SK-N-MC (cell line): ENCODE results near the gene GPR150.
"Not testable (repeated sequence)": the region's sequence is repeated elsewhere in the genome, so short reads cannot be mapped to it uniquely, and the experiment has no call there.

Experiments
- DNase-seq: peaks from one replicate; pipeline ENCODE4 v3.0.0-alpha.2; 2011; ENCODE audit warnings: low read depth, low spot score
- H3K27ac ChIP-seq: fragments of 200-600 bp; sonication (generic); 2 replicates; pipeline ENCODE4 v1.5.1; 2016; ENCODE audit warnings: mixed run types
- H3K36me3 ChIP-seq: fragments of 200-600 bp; sonication (generic); 2 replicates; pipeline ENCODE4 v1.6.1; 2017; ENCODE audit warnings: antibody characterized with exemption, low read length, mixed read lengths; ENCODE audit not compliant: insufficient read depth
- H3K4me3 ChIP-seq: fragments of 200-600 bp; sonication (generic); 2 replicates; pipeline ENCODE4 v1.5.1; 2016
- H3K9ac ChIP-seq: fragments of 200-600 bp; sonication (generic); 2 replicates; pipeline ENCODE4 v1.8.0; 2017; ENCODE audit warnings: mixed run types, mixed read lengths; ENCODE audit not compliant: insufficient read length
- H3K9me3 ChIP-seq: fragments of 200-600 bp; sonication (generic); 2 replicates; pipeline ENCODE4 v1.6.1; 2017; ENCODE audit warnings: low read depth, mild to moderate bottlenecking, antibody characterized with exemption, low read length, moderate library complexity, mixed read lengths
- EZH2 ChIP-seq: fragments of 200-600 bp; sonication (generic); IDR thresholded peaks from one replicate; pipeline ENCODE4 v1.6.1; 2017; ENCODE audit warnings: antibody characterized with exemption
- FOXP2 ChIP-seq: optimal IDR thresholded peaks from 2 replicates; pipeline ENCODE3; 2011; ENCODE audit warnings: mild to moderate bottlenecking, moderate library complexity; ENCODE audit not compliant: insufficient read depth; ENCODE audit errors: extremely low read length, control extremely low read depth
- POLR2AphosphoS5 ChIP-seq: IDR thresholded peaks from 2 replicates; pipeline ENCODE4 v1.6.1; 2012; ENCODE audit warnings: mild to moderate bottlenecking, low read depth, low read length, borderline replicate concordance

The GPR150 gene

GRCh38 chr5:95627971-95628810 is 8.3 kb downstream of the GPR150 start:
- Histone ChIP-seq H3K9me3 (no peaks in the 10 kb centered on the region), H3K36me3 (no peaks in the 10 kb centered on the region), H3K27ac (no peak overlapping the region), H3K9ac (no peak overlapping the region), H3K4me3 (no peak overlapping the region)
- TF ChIP-seq FOXP2 = no peak
- TF ChIP-seq EZH2 = no peak
- no peak for TF ChIP-seq POLR2AphosphoS5
- no peak for DNase-seq

DNA sequence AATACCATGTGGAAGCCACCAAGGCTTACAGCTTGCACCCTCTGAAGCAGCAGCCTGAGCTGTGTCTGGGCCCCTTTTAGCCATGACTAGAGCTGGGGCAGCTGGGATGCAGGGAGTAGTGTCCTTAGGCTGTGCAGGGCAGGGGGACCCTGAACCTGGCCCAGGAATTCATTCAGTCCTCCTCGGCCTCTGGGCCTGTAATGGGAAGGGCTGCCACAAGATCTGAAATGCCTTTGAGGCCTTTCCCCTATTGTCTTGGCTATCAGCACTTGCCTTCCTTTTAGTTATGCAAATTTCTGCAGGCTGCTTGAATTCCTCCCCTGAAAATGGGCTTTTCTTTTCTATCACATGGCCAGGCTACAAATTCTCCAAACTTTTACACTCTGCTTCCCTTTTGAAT is 9.0 kb downstream of the GPR150 start:
- no peaks in the 10 kb centered on the region for H3K36me3 ChIP-seq
- TF ChIP-seq FOXP2 = no peak
- no peak for TF ChIP-seq EZH2
- no peak for TF ChIP-seq POLR2AphosphoS5
- H3K27ac ChIP-seq = no peak overlapping the region
- DNase-seq = no peak
- H3K9ac ChIP-seq = no peak overlapping the region
- H3K9me3 ChIP-seq = no peaks in the 10 kb centered on the region
- H3K4me3 ChIP-seq = no peak overlapping the region

- Histone ChIP-seq H3K36me3 (no peaks in the 10 kb centered on the region), H3K9me3 (no peaks in the 10 kb centered on the region), H3K4me3 (no peak overlapping the region), H3K9ac (no peak overlapping the region), H3K27ac (no peak overlapping the region)
- DNase-seq = no peak
- TF ChIP-seq POLR2AphosphoS5 (no peak), FOXP2 (no peak), EZH2 (no peak)
These were observed 10.6 kb downstream of the GPR150 start for GRCh38 chr5:95630394-95630917.

DNA sequence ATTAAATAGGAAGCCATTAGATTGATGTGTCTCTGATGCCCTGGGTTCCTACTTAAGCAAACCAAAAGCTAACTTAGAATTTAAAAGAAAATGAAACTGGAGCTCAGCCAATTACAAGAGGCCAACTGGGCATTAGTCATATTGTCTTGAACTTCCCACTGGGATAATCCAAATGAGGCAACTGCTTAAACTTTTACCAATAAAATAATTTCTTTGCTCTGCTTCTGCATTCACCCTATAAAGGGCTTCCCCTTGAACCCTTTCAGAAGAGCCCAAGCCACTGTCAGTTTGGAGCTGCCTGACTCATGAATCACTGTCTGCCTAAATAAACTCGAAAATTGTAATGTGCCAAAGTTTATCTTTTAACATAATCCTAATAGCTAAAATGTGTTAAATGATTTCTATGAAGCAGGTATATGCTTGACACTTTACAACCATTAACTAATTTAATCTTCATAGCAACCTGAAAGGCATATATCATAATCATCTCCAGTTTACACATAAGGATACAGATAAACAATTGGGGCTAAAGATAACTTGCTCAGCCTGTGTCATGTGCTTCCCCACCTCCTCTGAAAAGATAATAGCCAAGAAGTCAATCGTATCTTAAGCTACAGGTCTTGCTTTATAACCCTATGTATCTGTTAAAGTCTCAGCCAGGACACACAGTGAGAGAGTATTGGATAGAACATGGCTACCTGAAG is 11.5 kb downstream of the GPR150 start:
- no peak overlapping the region for H3K9ac ChIP-seq
- no peaks in the 10 kb centered on the region for H3K36me3 ChIP-seq
- H3K9me3 ChIP-seq = no peaks in the 10 kb centered on the region
- no peak overlapping the region for H3K27ac ChIP-seq
- TF ChIP-seq EZH2 (no peak), POLR2AphosphoS5 (no peak), FOXP2 (no peak)
- H3K4me3 ChIP-seq = no peak overlapping the region
- DNase-seq = no peak

DNA sequence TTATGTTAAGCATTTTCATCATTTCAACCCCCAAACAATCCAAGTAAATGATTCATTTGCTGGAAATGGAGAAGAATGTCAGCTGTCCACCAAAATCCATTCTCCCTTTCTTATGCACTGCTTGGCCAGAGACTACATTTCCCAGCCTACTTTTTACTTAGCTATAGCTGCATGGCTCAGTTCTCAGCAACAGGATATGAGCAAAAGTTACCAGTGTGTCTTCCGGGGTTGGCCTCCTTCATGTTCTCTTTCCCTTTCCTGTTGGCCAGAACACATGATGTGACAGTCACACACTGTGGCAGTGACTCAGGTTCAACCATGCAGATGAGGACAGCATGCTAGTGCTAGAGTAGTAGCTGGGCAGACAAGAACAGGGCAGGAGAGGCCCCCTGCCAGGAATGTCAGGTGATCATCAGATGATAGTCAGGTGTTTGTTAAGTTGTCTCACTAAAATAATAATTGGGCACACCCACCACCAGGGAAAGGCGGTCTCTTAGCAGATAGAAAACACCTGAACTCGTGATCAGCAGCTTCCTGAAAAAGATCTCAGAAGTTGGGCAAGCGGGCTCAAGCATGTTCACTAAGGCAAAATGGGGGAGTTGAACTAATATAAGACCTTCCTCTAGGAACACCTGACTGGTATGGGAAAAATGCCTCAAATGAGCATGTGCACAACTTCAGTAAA is 12.2 kb downstream of the GPR150 start:
- no peaks in the 10 kb centered on the region for H3K9me3 ChIP-seq
- TF ChIP-seq POLR2AphosphoS5 = no peak
- no peak for DNase-seq
- no peak overlapping the region for H3K27ac ChIP-seq
- H3K9ac ChIP-seq = no peak overlapping the region
- no peaks in the 10 kb centered on the region for H3K36me3 ChIP-seq
- H3K4me3 ChIP-seq = no peak overlapping the region

DNA sequence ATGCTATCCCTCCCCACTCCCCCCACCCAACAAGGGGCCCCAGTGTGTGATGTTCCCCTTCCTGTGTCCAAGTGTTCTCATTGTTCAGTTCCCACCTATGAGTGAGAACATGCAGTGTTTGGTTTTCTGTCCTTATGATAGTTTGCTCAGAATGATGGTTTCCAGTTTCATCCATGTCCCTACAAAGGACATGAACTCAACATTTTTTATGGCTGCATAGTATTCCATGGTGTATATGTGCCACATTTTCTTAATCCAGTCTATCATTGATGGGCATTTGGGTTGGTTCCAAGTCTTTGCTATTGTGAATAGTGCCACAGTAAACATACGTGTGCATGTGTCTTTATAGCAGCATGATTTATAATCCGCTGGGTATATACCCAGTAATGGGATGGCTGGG is 13.1 kb downstream of the GPR150 start:
- H3K9me3 ChIP-seq, H3K36me3 ChIP-seq, H3K4me3 ChIP-seq, H3K9ac ChIP-seq, H3K27ac ChIP-seq, DNase-seq: not testable (repeated sequence)

- Histone ChIP-seq H3K9ac (no peak overlapping the region), H3K36me3 (no peaks in the 10 kb centered on the region), H3K27ac (no peak overlapping the region), H3K9me3 (no peaks in the 10 kb centered on the region), H3K4me3 (no peak overlapping the region)
- no peak for TF ChIP-seq EZH2
- TF ChIP-seq FOXP2 = no peak
- no peak for TF ChIP-seq POLR2AphosphoS5
- DNase-seq = no peak
These were observed 13.8 kb downstream of the GPR150 start for GRCh38 chr5:95633671-95634070.

DNA sequence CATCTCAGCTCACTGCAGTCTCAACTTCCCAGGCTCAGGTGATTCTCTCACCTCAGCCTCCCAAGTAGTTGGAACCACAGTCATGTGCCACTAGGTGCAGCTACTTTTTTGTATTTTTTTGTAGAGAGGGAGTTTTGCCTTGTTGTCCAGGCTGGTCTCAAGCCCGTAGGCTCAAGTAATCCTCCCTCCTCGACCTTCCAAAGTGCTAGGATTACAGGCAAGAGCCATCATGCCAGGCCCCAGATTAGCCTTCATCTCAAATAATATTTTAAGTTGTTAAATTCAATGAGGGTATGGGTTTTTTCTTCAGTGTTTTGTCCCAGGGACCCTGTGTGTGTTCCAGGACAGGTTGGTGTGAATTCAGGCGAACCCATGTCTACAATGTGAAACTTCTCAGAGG is 14.2 kb downstream of the GPR150 start:
- Histone ChIP-seq H3K36me3 (no peaks in the 10 kb centered on the region), H3K4me3 (no peak overlapping the region), H3K9ac (no peak overlapping the region), H3K9me3 (no peaks in the 10 kb centered on the region), H3K27ac (no peak overlapping the region)
- DNase-seq = no peak
- TF ChIP-seq EZH2 (no peak), POLR2AphosphoS5 (no peak), FOXP2 (no peak)
